K562 (cell line): Measurements from ENCODE around the gene MMP1. TPM values are rescaled to one million over a fixed set of nuclear protein-coding genes. Genes with fewer than 3 reads are reported as not detected.

ENCODE experiments used
- ATAC-seq: fragments of 200-7000 bp; cut with Tn5 transposase; 3 replicates; pipeline ENCODE4 v1.9.1; 2020; ENCODE audit warnings: moderate library complexity
- BruUV-seq: library from RNA; stranded (reverse); fragments of 400-500 nt; replicated peaks from 2 replicates; lab custom pipeline; 2021; lab: Mats Ljungman, UMichigan
- CTCF ChIA-PET: fragments of 300-600 bp; formaldehyde crosslinking; extraction: SDS; loops from one replicate; lab custom pipeline; 2021; ENCODE audit warnings: low intra/inter-chr PET ratio; lab: Yijun Ruan, JAX
- POLR2A ChIA-PET: fragments of 300-600, 350-650 bp; sonication (Branson Sonifier 250); formaldehyde crosslinking; extraction: SDS; loops from one replicate; lab custom pipeline; 2021; ENCODE audit warnings: antibody characterized with exemption, inconsistent platforms; lab: Yijun Ruan, JAX
- DNase-seq, 4 experiments: peaks; one replicate each; pipeline versions ENCODE4 v3.0.0 to v3.0.0-alpha.2; 2011 to 2018; ENCODE audit warnings: low spot score in 3 of 4, mixed read lengths in 3 of 4; ENCODE audit errors: extremely low read depth in 1 of 4
- FAIRE-seq: peaks from 2 replicates; lab custom pipeline; 2011; peaks lifted over from hg19 to GRCh38; lab: Jason Lieb, UNC
- H2AFZ ChIP-seq: 2 replicates; pipeline ENCODE4 v1.6.0; 2011; ENCODE audit warnings: low read depth, low read length, control low read depth, inconsistent platforms
- H3K27ac ChIP-seq: fragments of 200-600 bp; 3 replicates; pipeline ENCODE4 v1.8.0; 2011; ENCODE audit warnings: low read depth, mild to moderate bottlenecking, control low read depth, inconsistent platforms, low read length, moderate library complexity, mixed read lengths; ENCODE audit errors: extremely low read depth
- H3K27me3 ChIP-seq, 2 experiments: fragments of 300-600 bp in 1 of 2; 2 replicates in 1 of 2; 3 replicates in 1 of 2; pipeline versions ENCODE4 v1.6.0 to v1.8.0; 2011; ENCODE audit warnings: inconsistent platforms in 2 of 2, low read length in 2 of 2, mild to moderate bottlenecking in 1 of 2, mixed read lengths in 1 of 2, moderate library complexity in 1 of 2; ENCODE audit not compliant: control insufficient read depth in 2 of 2, insufficient read depth in 2 of 2
- H3K36me3 ChIP-seq: fragments of 300-600 bp; 3 replicates; pipeline ENCODE4 v1.8.0; 2011; ENCODE audit warnings: mild to moderate bottlenecking, low read length, inconsistent platforms; ENCODE audit not compliant: control insufficient read depth, insufficient read depth
- H3K4me1 ChIP-seq, 2 experiments: fragments of 200-600 bp in 1 of 2; replicated peaks in 1 of 2; 2 replicates in 1 of 2; 3 replicates in 1 of 2; pipeline versions ENCODE4 v1.5.1 to v1.8.0; 2011; ENCODE audit warnings: inconsistent platforms in 2 of 2, low read length in 2 of 2, mild to moderate bottlenecking in 1 of 2, mixed read lengths in 1 of 2, moderate library complexity in 1 of 2; ENCODE audit not compliant: control insufficient read depth in 2 of 2, insufficient read depth in 2 of 2
- H3K4me2 ChIP-seq: 2 replicates; pipeline ENCODE4 v1.6.1; 2011; ENCODE audit warnings: low read length, control low read depth, inconsistent platforms, mixed read lengths; ENCODE audit not compliant: insufficient read depth
- H3K4me3 ChIP-seq: fragments of 200-600 bp; sonication (generic), shearing (Covaris generic); 2 replicates; pipeline ENCODE4 v1.5.1; 2016; ENCODE audit warnings: control low read depth, inconsistent platforms
- H3K79me2 ChIP-seq: fragments of 200-600 bp; 3 replicates; pipeline ENCODE4 v1.8.0; 2011; ENCODE audit warnings: low read length, inconsistent platforms; ENCODE audit not compliant: control insufficient read depth, insufficient read depth
- H3K9ac ChIP-seq, 2 experiments: 2 replicates each; pipeline versions ENCODE4 v1.6.0 to v1.6.1; 2011; ENCODE audit warnings: low read depth in 2 of 2, low read length in 2 of 2, control low read depth in 1 of 2, inconsistent platforms in 1 of 2, mild to moderate bottlenecking in 1 of 2, mixed read lengths in 1 of 2; ENCODE audit not compliant: insufficient read depth in 1 of 2
- H3K9me1 ChIP-seq: one replicate; pipeline ENCODE4 v1.6.0; 2011; ENCODE audit warnings: inconsistent platforms, mild to moderate bottlenecking, low read length, moderate library complexity; ENCODE audit not compliant: control insufficient read depth, insufficient read depth
- H3K9me3 ChIP-seq: replicated peaks from 2 replicates; pipeline ENCODE4 v1.5.1; 2011; ENCODE audit warnings: low read depth, low read length, inconsistent platforms; ENCODE audit not compliant: control insufficient read depth, insufficient read depth
- H4K20me1 ChIP-seq: replicated peaks from 2 replicates; pipeline ENCODE4 v1.6.1; 2011; ENCODE audit warnings: low read length, inconsistent platforms, mixed read lengths; ENCODE audit not compliant: control insufficient read depth, insufficient read depth
- ETS2 ChIP-seq: IDR thresholded peaks from 2 replicates; pipeline ENCODE4 v1.6.1; 2016; ENCODE audit warnings: borderline replicate concordance, missing genetic modification characterization, mild to moderate bottlenecking, moderate library complexity, missing compliant biosample characterization; ENCODE audit not compliant: poor library complexity, severe bottlenecking
- HNRNPLL ChIP-seq: fragments of 200-400 bp; formaldehyde crosslinking; IDR thresholded peaks from 2 replicates; pipeline ENCODE4 v1.6.1; 2017; ENCODE audit warnings: low read length, low read depth, mild to moderate bottlenecking; ENCODE audit not compliant: poor library complexity, severe bottlenecking
- NFXL1 ChIP-seq: fragments of 450-650 bp; formaldehyde crosslinking; IDR thresholded peaks from 2 replicates; pipeline ENCODE4 v1.4.0; 2021; ENCODE audit warnings: mild to moderate bottlenecking
- NRF1 ChIP-seq, 2 experiments: fragments of 450-650 bp; IDR thresholded peaks in 1 of 2; conservative IDR thresholded peaks in 1 of 2; 2 replicates each; pipeline ENCODE4 v1.6.1; 2014; ENCODE audit warnings: mild to moderate bottlenecking in 2 of 2
- WGBS: fragments of 100-300 bp; shearing (Covaris generic); methylation state at CpG from one replicate; pipeline ENCODE4 v1.1.6; 2016; ENCODE audit warnings: low coverage, mixed read lengths; ENCODE audit not compliant: insufficient coverage; ENCODE audit errors: missing lambda C conversion rate; 5-methylcytosine and 5-hydroxymethylcytosine counted together
- in situ Hi-C: fragments of 300-500 bp; cut with MboI; formaldehyde crosslinking; loops from 4 replicates; pipeline ENCODE4 v1.15.0; 2018; ENCODE audit warnings: inconsistent platforms, mixed read lengths
- intact Hi-C: fragments of 100-400 bp; cut with micrococcal nuclease; formaldehyde crosslinking; loops from 2 replicates; pipeline ENCODE4 v1.14.2; 2022
- polyA plus RNA-seq, 8 experiments: library from polyadenylated mRNA; depleted of rRNA in 4 of 8; stranded (reverse) in 5 of 8; unstranded in 3 of 8; fragments of >200 nt; fragmentation: Nextera tagmentation in 2 of 8; fragmentation: Illumina TruSeq in 1 of 8; extraction: Ambion mirVana in 2 of 8; extraction: Trizol in 1 of 8; gene quantifications; 2 replicates each; pipeline versions ENCODE4 v1.2.1 to v1.2.3, GENCODE V29; 2011 to 2014; ENCODE audit warnings: inconsistent platforms in 1 of 8, missing spikeins in 1 of 8
- total RNA-seq, 7 experiments: library from RNA; depleted of rRNA in 6 of 7; stranded (reverse); fragments of >200 nt in 6 of 7; fragmentation: Illumina TruSeq in 2 of 7; extraction: Trizol in 2 of 7; gene quantifications; 2 replicates each; pipeline versions ENCODE4 v1.2.1 to v1.2.3, GENCODE V29; 2011 to 2021; ENCODE audit warnings: low replicate concordance in 1 of 7

MMP1 gene
- total and polyA plus RNA-seq, 9 of the 15 experiments (the other 6 are each of a cell fraction or from before 2014, with no cell fraction given): 0.06 to 0.33 (median 0.15) TPM; not detected in 2

DNA sequence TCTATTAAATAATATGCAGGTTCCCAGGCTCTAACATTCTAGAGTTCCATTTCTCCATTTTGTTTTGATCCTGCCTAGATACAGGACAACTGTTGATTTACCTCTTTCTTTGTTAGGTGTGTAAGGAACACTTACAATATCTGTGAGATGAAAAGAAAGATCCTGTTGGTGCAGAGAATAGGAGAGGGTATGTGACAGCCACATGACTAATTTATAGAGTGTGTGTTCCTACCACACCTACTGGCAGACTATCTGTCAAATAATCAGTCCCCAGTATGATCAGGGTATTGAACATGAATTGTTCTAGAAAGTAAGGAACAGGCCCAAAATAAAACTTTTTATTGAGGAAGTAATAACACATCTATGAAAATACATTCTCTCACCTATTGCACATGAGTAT, 27.8 kb downstream of the MMP1 start:
- no peaks in the 10 kb centered on the region for H3K36me3 ChIP-seq
- no TSS peak for BruUV-seq
- intact Hi-C loops (no loop called here), in situ Hi-C loops (no loop called here)
- no peaks in the 10 kb centered on the region for H3K27me3 ChIP-seq
- H3K4me2 ChIP-seq: no peak overlapping the region
- no peaks in the 10 kb centered on the region for H3K9me1 ChIP-seq
- POLR2A ChIA-PET: no interaction called here
- no peaks in the 10 kb centered on the region for H4K20me1 ChIP-seq
- CTCF ChIA-PET: no interaction called here
- TF ChIP-seq ETS2 (tag): no peak
- no peak for TF ChIP-seq NFXL1 (CRISPR knock-in tag)
- H3K9ac ChIP-seq: no peak overlapping the region
- no peak overlapping the region for H3K4me3 ChIP-seq
- ATAC-seq: no peak
- H3K27ac ChIP-seq: no peak overlapping the region
- no peak overlapping the region for H2AFZ ChIP-seq
- DNase-seq: no peak
- H3K79me2 ChIP-seq: no peaks in the 10 kb centered on the region
- no peak for FAIRE-seq
- H3K4me1 ChIP-seq: peaks cover 0 to 3% of the 10 kb centered on the region in 2 experiments; a peak in 1 of 5 replicates
- no peaks in the 10 kb centered on the region for H3K9me3 ChIP-seq

DNA sequence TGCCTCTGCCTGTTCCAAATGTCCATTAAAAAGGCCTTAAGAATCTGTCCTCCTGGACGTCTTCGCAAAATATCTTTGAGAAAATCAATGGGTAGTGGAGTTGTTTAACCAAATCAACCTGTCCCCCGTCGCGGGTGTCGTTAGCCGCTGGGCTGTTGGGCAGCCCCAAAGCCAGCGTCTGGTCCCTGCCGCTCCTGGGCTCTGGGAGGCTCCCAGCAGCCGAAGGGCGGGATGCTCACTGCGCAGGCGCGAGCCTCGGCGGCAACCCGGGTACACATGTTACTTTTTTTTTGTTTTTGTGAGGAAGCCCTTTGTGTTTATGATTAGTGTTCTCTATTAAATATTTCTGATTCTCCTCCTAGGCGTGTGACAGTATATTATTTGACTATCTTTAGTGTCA, 30.2 kb downstream of the MMP1 start:
- no peak overlapping the region for H3K4me3 ChIP-seq
- no peaks in the 10 kb centered on the region for H3K36me3 ChIP-seq
- FAIRE-seq: no peak
- peak overlapping the region; percentile 38; the same call in 1 of the 2 replicates for H3K4me2 ChIP-seq
- no peaks in the 10 kb centered on the region for H3K79me2 ChIP-seq
- peak; percentile 17 to 48 (median 22) for DNase-seq
- no peaks in the 10 kb centered on the region for H3K9me3 ChIP-seq
- ChIA-PET CTCF (no interaction called here), POLR2A (no interaction called here)
- no peak overlapping the region for H3K27ac ChIP-seq
- no peaks in the 10 kb centered on the region for H3K27me3 ChIP-seq
- H4K20me1 ChIP-seq: no peaks in the 10 kb centered on the region
- peak; percentile 65; the same call in 2 of the 3 replicates for ATAC-seq
- intact Hi-C loops: no loop called here
- TF ChIP-seq HNRNPLL: no peak
- TF ChIP-seq NRF1 (conservative IDR thresholded peaks at IDR 0.05 in 1 of 2, IDR thresholded peaks at IDR 0.05 in 1 of 2): peak; percentile 90
- TF ChIP-seq, all 486 proteins: peak for 1
- BruUV-seq: no TSS peak
- Histone ChIP-seq H3K4me1 (peaks cover 0 to 3% of the 10 kb centered on the region in 2 experiments; a peak in 1 of 5 replicates), H2AFZ (peak overlapping the region; percentile 63; the same call in 1 of the 2 replicates), H3K9me1 (no peaks in the 10 kb centered on the region), H3K9ac (no peak overlapping the region)
- in situ Hi-C loops: no loop called here
- WGBS: under 1% methylated on average over 17 of the region's 18 CpGs
